BE2C (cell line): Measurements from ENCODE around the gene SURF2.

ENCODE experiments used
- DNase-seq: peaks from one replicate; pipeline ENCODE4 v3.0.0-alpha.2; 2020
- H3K27me3 ChIP-seq: fragments of 250-450 bp; sonication (Bioruptor Pico); 2 replicates; pipeline ENCODE4 v1.5.1; 2020; ENCODE audit warnings: mild to moderate bottlenecking
- H3K36me3 ChIP-seq: fragments of 250-450 bp; sonication (Bioruptor Pico); 2 replicates; pipeline ENCODE4 v1.5.1; 2020; ENCODE audit warnings: mild to moderate bottlenecking
- H3K4me1 ChIP-seq: fragments of 250-450 bp; sonication (Bioruptor Pico); 2 replicates; pipeline ENCODE4 v1.5.1; 2020
- H3K4me3 ChIP-seq: 2 replicates; pipeline ENCODE4 v1.5.1; 2011; ENCODE audit warnings: low read depth, low read length
- H3K9me3 ChIP-seq: fragments of 250-450 bp; sonication (Bioruptor Pico); 2 replicates; pipeline ENCODE4 v1.5.1; 2020
- TF ChIP-seq, protein P1 (sequence below): IDR thresholded peaks from 2 replicates; pipeline ENCODE4 v1.5.1; 2012; ENCODE audit warnings: mild to moderate bottlenecking, low read depth, low read length

The SURF2 gene

DNA sequence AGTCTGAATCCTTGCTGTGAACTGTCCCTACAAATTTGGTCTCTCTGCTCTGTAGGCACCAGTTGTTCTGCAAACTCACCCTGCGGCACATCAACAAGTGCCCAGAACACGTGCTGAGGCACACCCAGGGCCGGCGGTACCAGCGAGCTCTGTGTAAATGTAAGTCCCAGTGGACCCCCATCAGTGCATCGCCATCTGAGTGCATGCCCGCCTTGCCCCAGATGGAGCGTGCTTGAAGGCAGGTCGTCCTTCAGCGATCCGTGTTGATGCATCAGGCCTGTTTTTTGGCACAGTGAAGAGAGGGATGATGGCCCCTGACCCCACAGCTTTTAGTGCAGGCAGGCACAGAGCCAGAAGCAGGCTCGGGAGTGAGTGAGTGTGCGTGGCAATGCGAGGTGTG is 1.3 kb downstream of the SURF2 start:
- no peaks in the 10 kb centered on the region for H3K9me3 ChIP-seq
- H3K4me1 ChIP-seq: peaks cover 12% of the 10 kb centered on the region
- peak overlapping the region; percentile 92 for H3K4me3 ChIP-seq
- TF ChIP-seq, protein P1, sequence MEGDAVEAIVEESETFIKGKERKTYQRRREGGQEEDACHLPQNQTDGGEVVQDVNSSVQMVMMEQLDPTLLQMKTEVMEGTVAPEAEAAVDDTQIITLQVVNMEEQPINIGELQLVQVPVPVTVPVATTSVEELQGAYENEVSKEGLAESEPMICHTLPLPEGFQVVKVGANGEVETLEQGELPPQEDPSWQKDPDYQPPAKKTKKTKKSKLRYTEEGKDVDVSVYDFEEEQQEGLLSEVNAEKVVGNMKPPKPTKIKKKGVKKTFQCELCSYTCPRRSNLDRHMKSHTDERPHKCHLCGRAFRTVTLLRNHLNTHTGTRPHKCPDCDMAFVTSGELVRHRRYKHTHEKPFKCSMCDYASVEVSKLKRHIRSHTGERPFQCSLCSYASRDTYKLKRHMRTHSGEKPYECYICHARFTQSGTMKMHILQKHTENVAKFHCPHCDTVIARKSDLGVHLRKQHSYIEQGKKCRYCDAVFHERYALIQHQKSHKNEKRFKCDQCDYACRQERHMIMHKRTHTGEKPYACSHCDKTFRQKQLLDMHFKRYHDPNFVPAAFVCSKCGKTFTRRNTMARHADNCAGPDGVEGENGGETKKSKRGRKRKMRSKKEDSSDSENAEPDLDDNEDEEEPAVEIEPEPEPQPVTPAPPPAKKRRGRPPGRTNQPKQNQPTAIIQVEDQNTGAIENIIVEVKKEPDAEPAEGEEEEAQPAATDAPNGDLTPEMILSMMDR: no peak
- no peak for DNase-seq
- H3K27me3 ChIP-seq: no peaks in the 10 kb centered on the region
- peaks cover 48% of the 10 kb centered on the region for H3K36me3 ChIP-seq

DNA sequence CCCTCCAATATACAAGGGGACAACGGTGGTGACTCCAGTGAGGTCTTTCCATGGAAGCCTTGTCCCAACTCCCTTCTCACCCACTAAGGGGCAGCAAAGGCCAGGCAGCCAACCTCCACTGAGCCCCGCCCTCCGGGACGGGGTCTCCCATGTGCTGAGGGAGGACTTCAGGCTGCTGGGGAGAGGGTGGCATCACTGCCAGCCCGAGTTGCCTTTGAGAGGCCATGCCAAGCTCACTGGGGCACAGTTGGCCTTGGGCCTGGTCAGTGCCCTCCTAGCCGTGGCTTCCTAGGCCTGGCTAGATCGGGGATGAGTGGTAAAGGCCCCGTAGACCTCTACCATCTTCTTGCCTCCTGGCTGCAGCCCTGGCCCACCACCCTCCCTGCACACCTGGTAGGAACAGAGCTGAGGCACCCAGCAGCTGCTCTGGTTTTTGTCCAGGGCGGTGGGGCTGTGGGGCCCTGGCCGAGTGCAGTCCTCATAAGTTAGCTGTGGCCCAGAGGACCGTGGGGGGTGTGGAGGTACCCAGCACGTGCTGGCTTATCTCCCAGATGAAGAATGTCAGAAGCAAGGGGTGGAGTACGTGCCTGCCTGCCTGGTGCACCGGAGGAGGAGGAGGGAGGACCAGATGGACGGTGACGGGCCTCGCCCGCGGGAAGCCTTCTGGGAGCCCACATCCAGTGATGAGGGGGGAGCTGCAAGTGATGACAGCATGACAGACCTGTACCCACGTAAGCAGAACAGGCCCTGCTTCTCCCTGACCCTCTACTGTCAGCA is 3.2 kb downstream of the SURF2 start:
- H3K9me3 ChIP-seq: no peaks in the 10 kb centered on the region
- H3K27me3 ChIP-seq: no peaks in the 10 kb centered on the region
- peaks cover 12% of the 10 kb centered on the region for H3K4me1 ChIP-seq
- peak; percentile 84 for DNase-seq
- TF ChIP-seq, protein P1: peak; percentile 87
- peaks cover 63% of the 10 kb centered on the region for H3K36me3 ChIP-seq
- no peak overlapping the region for H3K4me3 ChIP-seq

DNA sequence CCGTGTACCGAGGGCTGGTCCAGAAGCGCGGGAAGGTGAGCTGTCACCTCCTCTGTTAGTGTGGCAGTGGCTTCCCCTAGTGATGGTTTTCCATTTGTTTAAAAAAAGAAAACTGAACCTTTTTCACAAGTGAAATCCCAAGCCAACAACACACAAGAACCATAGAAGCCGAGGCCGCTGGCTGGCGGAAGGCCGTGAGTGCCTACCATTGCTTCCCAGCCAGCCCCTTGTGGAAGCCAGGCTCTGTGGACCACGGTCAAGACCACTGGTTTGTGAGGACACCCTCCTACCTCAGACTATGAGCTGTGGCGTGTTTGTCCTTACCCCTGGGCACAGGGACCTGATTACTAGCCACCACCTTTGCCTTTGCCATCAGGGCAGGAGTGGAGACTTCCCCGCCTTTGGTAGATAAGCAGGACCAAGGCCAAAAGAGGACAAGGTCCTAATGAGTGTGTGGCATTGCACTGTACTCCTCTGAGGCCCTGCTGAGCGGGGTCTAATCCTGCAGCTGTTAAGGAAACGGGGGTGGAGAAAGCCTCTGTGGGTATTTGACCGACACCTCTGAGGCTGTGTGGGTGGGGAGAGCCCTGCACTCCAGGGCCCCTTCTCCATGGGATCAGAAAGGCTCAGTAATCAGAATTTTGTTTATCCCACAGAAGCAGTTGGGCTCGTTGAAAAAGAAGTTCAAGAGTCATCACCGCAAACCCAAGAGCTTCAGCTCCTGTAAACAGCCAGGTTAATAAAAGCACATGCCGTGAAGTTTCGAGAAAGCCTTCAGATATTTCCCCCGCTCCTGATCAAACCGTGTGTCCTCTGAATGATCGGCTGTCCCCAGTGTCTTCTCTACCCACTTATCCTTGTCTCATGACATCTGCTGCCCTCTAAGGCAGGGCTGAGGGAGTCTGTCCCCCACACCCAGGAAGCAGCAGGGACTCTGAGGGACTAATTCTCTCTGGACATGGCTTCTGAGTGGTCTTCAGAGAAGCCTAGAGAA is 4.3 kb downstream of the SURF2 start:
- peaks cover 73% of the 10 kb centered on the region for H3K36me3 ChIP-seq
- no peaks in the 10 kb centered on the region for H3K9me3 ChIP-seq
- TF ChIP-seq, protein P1: no peak
- H3K4me3 ChIP-seq: no peak overlapping the region
- DNase-seq: no peak
- no peaks in the 10 kb centered on the region for H3K27me3 ChIP-seq
- H3K4me1 ChIP-seq: peaks cover 12% of the 10 kb centered on the region

DNA sequence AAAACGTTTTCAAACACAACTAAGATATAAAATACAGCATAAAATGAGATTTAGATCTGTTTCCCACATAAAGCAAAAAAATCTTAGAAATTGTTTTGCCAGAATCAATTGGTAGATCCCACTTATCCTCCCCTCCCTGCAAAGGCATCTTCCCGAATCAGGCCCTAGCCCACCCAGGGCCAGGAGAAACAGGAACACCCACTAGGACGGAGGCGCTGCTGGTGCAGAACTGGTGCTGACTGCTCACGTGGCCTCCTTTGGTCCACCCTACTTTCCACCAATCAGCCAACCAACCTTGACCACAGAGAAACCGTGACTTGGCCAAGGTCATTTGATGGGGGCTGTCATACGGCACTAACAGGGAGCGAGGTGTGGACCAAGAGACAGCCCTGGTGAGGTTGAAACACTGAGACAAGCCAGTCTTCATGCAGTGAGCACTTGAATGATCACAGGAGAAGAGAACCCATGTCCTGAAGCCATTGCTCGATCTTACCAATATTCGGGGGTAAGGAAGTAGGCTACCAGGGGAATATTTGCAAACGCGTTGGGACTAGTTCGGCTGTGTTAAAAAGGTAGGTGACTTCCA is 5.2 kb downstream of the SURF2 start:
- TF ChIP-seq, protein P1: no peak
- no peaks in the 10 kb centered on the region for H3K27me3 ChIP-seq
- no peaks in the 10 kb centered on the region for H3K9me3 ChIP-seq
- no peak overlapping the region for H3K4me3 ChIP-seq
- DNase-seq: no peak
- H3K4me1 ChIP-seq: peaks cover 12% of the 10 kb centered on the region
- H3K36me3 ChIP-seq: peaks cover 82% of the 10 kb centered on the region

DNA sequence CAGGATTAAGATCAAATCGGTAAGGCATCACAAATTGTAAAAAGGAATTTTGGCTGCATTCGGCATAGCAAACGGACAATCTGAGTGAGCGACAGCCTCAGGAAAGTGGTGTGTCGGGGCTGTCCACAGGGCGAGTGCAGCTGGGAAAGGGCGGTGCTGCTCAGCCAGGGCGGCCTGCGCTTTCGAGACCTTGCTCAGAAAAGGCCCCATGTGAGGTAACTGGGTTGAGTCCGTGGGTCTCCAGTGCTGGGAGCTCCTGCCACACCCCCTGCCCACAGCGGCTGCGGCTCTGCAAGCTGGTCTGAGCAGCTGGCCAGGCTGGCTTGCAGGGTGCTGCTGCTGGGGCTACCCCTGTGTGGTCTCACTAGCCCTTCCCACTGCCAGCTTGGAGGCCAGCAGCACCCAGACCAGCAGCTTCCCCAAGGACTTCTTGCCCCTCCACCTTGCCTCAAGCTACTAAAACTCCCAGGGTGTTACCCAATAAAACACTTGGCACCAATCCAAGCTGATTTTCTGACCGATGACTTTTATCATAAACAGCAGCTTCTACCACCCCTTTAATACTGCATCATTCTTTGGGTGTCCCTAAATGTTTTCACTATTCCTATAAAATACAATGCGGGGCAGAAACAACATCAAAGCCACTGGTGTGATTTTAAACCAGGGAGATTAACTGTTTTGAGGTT is 6.2 kb downstream of the SURF2 start:
- Histone ChIP-seq H3K4me1 (peaks cover 12% of the 10 kb centered on the region), H3K27me3 (no peaks in the 10 kb centered on the region), H3K4me3 (no peak overlapping the region), H3K9me3 (no peaks in the 10 kb centered on the region), H3K36me3 (peaks cover 91% of the 10 kb centered on the region)
- no peak for DNase-seq
- TF ChIP-seq, protein P1: no peak
